HUES48 (cell line): ENCODE results near the gene ZNF791.
A peak's percentile ranks its signal among the peaks of the same experiment; 100 is the strongest.

Experiments used
- H3K27ac ChIP-seq: one replicate; pipeline ENCODE4 v1.7.0; 2013; ENCODE audit warnings: low read depth, low read length, inconsistent platforms
- H3K27me3 ChIP-seq: 2 replicates; pipeline ENCODE4 v1.6.1; 2013; ENCODE audit warnings: mild to moderate bottlenecking, low read length; ENCODE audit not compliant: control insufficient read depth, insufficient read depth
- H3K36me3 ChIP-seq: 2 replicates; pipeline ENCODE4 v1.6.1; 2013; ENCODE audit warnings: low read length; ENCODE audit not compliant: control insufficient read depth, insufficient read depth
- H3K4me1 ChIP-seq: 2 replicates; pipeline ENCODE4 v1.6.1; 2013; ENCODE audit warnings: mild to moderate bottlenecking, low read length; ENCODE audit not compliant: control insufficient read depth, insufficient read depth
- H3K4me3 ChIP-seq: 2 replicates; pipeline ENCODE4 v1.5.1; 2013; ENCODE audit warnings: mild to moderate bottlenecking, low read depth, low read length
- H3K9ac ChIP-seq: 2 replicates; pipeline ENCODE4 v1.6.1; 2013; ENCODE audit warnings: mild to moderate bottlenecking, low read depth, low read length, moderate library complexity
- H3K9me3 ChIP-seq: 2 replicates; pipeline ENCODE4 v1.6.1; 2013; ENCODE audit warnings: low read length; ENCODE audit not compliant: control insufficient read depth, insufficient read depth

The ZNF791 gene

DNA sequence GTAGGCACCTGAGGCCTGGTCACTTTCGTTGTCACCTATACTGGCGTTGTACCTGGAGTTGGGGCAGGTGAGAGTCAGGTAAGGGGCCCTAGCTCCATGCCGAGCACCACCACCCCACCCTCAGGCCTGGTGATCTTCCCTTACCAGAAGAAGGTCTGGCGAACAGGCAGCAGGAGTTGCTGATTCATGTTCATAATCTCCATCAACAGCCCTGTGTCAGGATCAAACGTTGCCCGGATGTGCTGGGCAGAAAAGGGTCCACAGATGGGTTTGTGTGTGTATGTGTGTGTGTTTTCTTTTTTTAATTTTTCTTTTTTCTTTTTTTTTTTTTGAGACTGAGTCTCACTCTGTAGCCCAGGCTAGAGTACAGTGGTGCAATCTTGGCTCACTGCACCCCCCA lies 41.5 kb downstream of the ZNF791 start:
- Histone ChIP-seq H3K36me3 (peaks cover 21% of the 10 kb centered on the region), H3K9me3 (no peaks in the 10 kb centered on the region), H3K9ac (no peak overlapping the region), H3K4me3 (no peak overlapping the region), H3K4me1 (no peaks in the 10 kb centered on the region), H3K27me3 (no peaks in the 10 kb centered on the region), H3K27ac (no peak overlapping the region)

DNA sequence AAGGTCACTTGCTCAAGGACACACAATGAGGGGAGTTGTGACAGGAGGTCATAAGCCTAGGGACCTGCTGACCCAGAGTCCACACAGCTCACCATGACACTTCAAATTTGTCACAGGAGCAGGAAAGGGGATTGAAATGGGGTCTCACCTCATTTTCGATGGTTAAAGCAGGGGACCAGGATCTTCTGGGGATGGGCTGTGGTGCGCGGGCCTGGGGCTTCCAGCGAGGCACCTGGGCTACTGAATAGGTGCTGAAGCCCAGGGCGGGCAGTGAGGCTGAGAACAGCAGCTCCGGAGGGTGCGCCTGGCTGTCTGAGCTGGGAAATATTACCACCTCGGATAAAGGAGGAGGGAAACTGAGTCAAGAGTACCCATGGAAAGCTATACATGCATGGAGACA lies 44.8 kb downstream of the ZNF791 start:
- Histone ChIP-seq H3K27ac (no peak overlapping the region), H3K9me3 (no peaks in the 10 kb centered on the region), H3K27me3 (no peaks in the 10 kb centered on the region), H3K36me3 (peaks cover 25% of the 10 kb centered on the region), H3K4me3 (no peak overlapping the region), H3K9ac (no peak overlapping the region), H3K4me1 (no peaks in the 10 kb centered on the region)

DNA sequence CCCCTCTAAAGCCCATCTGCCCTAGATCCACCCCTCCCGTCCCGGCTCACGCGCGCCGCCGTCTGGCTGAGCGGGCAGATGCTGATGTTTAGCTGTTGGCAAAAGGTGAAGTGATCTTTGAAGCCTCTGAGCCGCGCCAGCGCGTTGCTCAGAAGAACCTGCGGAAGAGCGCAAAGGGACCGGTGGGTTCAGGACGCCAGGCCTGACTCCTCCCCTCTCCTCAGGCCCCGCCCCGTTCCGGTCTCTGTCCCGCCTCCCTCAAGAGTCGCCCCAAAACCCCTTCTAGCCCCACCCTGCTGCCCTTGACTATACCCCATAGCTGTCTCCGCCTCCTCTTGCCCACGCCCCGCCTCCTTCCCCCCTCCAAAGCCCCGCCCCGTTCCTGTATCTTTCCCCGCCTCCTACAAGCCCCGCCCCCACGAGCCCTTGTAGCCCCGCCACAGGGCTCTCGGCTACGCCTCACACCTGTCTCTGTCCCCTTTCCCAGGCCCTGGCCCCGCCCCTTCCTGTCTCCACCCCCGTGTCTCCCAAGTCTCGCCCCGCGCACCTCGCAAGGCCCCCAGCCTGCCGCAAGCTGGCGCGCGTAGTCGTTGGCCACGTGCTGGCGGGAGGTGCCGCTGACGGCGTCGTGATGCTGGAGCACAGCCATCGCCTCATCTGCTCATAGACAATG lies 46.3 kb downstream of the ZNF791 start:
- Histone ChIP-seq H3K36me3 (peaks cover 34% of the 10 kb centered on the region), H3K9ac (no peak overlapping the region), H3K4me3 (no peak overlapping the region), H3K27me3 (no peaks in the 10 kb centered on the region), H3K9me3 (no peaks in the 10 kb centered on the region), H3K4me1 (no peaks in the 10 kb centered on the region), H3K27ac (no peak overlapping the region)

DNA sequence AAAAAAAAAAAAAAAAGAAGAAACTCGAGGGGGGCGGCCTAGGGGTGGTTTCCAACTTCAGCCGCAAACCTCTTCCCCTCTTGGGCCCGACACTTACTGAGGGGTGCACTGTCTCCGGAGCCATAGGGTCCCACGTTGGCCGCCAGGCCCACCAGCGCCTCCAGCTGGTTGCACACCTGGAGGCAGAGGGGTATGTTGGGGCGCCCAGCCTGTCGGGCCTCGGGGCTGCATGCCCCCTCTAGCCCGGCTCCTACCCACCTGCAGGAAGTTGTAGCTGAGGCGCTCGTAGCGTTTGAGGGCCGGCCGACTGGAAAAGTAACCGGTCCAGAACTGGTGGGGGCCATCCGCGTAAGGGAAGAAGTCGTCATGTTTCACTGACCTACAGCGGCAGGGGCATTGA lies 47.2 kb downstream of the ZNF791 start:
- Histone ChIP-seq H3K9me3 (no peaks in the 10 kb centered on the region), H3K36me3 (peaks cover 35% of the 10 kb centered on the region), H3K27me3 (no peaks in the 10 kb centered on the region), H3K27ac (no peak overlapping the region), H3K4me1 (no peaks in the 10 kb centered on the region), H3K4me3 (no peak overlapping the region), H3K9ac (no peak overlapping the region)

DNA sequence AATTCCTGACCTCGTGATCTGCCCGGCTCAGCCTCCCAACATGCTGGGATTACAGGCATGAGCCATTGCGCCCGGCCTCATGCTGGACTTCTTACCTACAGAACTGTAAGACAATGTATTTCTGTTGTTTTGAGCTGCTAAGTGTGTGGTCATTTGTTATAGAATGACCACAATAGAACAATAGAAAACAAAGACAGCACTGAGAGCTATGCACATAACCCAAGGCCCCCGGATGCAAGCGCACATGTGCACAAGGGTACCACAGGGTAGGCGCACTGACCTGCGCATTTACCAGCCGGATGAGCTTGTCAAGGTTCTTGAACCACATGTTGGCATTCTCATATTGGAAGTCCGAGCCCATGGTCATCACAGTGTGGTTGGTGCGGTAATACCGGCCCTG lies 50.3 kb downstream of the ZNF791 start:
- Histone ChIP-seq H3K27ac (no peak overlapping the region), H3K4me1 (no peaks in the 10 kb centered on the region), H3K9ac (no peak overlapping the region), H3K9me3 (no peaks in the 10 kb centered on the region), H3K27me3 (no peaks in the 10 kb centered on the region), H3K36me3 (peaks cover 38% of the 10 kb centered on the region), H3K4me3 (no peak overlapping the region)

DNA sequence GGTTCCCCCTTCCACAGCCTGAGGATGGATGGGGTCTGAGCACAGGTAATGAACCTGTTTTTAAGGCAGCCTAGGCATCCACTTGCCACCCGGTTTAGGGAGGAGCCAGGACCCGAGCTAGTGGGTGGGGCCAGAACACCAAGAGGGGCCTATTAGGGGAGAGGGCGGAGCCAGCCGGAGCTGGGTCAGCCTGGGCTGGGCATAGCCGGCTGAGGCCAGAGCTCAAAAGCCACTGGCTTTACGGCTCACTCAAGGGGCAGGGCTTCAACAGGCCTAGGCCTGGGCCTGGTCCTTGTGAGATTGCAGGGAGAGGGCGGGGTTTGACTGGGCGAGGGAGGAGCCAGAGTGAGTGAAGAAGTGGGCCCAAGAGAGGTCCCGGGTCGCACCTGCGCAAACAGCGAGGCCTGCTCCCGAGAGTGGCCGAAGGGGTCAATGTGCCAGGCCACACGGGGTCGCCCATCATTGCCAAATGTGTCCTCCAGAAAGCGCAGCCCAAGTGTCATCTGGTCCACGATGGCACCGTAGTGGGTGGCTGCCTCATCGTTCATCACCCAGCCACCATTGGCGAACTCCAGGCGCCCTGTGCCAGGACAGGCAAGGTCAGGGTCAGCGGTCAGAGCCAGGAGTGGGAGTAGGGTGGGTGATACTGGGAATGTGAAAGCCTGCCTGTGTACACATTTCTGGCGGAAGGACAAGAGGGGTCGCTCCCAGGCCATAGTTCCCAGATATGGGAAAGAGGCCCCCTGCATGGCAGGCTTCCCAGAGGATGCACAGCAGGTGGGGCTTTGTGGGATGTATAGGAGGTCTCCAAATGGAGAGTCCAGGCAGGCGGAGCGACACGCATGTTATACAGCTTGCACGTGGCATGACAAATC lies 53.9 kb downstream of the ZNF791 start:
- Histone ChIP-seq H3K36me3 (peaks cover 31% of the 10 kb centered on the region), H3K4me3 (no peak overlapping the region), H3K9ac (no peak overlapping the region)

DNA sequence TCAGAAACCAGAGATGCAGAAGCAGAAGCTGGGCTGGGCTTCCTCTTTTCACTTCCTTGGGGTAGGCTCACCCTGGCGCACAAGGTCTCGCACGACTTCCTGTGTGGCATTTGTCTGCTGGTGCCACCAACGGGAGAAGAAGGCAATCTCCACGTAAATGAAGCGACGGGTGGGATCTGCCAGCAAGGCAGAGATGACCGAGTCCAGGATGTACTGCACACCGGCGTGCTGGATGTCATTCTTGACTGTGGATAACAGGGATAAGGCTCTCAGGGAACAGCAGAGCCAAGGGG lies 54.5 kb downstream of the ZNF791 start:
- Histone ChIP-seq H3K9me3 (no peaks in the 10 kb centered on the region), H3K9ac (no peak overlapping the region), H3K4me3 (no peak overlapping the region), H3K36me3 (peaks cover 27% of the 10 kb centered on the region), H3K4me1 (peaks cover 5% of the 10 kb centered on the region), H3K27me3 (no peaks in the 10 kb centered on the region), H3K27ac (no peak overlapping the region)

More for the DNA sequence above, 53.9 kb downstream of the ZNF791 start:
- H3K4me1 ChIP-seq = peaks cover 4% of the 10 kb centered on the region
- no peaks in the 10 kb centered on the region for H3K9me3 ChIP-seq
- no peaks in the 10 kb centered on the region for H3K27me3 ChIP-seq
- H3K27ac ChIP-seq = no peak overlapping the region

DNA sequence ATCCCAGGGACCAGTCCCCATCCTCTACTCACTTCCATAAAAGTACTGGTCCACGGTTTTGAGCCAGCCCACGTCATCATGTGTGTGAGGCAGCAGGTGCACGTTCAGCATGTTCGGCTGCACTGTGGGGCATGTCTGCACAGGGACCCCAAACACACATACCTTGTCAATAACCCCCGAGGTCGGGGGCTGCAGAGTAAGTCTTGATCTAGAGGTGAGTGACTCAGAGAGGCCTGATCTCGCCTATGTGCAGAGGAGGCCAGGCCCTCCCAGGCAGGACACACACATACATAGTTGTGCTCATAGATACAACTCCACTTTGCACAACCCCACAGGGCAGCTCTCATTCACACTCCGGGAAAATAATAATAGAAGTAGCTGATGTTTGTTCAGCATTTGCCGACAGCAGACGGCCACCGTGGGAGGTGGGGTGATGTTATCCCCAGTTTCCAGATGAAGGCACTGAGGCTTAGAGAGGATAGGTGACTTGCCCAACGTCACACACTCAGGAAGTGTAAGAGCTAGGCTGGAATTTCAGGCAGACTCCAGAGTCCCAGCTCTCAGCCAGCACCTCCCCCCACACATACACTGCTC lies 55.0 kb downstream of the ZNF791 start:
- Histone ChIP-seq H3K36me3 (peaks cover 27% of the 10 kb centered on the region), H3K27ac (no peak overlapping the region), H3K9me3 (no peaks in the 10 kb centered on the region), H3K9ac (peak overlapping the region; percentile 45; the same call in 1 of the 2 replicates), H3K4me1 (peaks cover 9% of the 10 kb centered on the region), H3K4me3 (peak overlapping the region; percentile 94), H3K27me3 (no peaks in the 10 kb centered on the region)

DNA sequence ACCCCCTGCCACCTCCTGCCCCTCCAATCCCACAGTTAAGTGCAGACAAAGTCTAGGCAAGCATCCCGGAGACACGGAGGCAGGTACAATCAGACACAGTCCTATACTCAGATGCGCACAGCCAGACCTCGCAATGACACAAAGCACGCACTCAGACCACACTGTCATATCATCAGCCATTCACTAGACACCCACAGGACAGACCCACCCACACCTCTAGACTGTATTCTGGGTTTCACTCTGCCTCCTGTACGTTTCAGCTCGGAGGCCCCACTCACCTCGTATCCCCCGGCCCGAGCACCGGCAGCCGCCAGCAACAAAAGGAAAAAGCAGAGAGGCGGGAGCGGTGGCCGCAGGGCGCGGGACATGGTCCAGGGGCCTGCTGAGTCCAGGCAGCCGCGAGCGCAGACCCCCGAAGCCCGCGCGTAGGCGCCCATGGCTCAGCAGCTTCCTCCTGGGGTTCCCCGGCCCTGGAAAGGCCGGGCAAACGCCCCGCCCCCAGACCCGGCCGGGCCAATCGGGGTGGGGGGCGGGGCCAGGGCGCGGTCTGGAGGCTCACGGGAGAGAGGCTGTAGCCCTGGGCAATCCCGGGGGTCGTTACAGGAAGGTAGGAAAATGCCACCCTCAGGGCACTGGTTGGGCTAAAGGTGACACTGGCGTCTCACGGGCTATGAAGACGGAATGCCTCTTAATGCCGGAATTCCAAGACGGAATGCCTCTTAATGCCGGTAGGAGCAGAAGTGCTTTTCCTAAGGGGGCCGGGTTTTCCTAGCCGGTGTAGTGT lies 55.7 kb downstream of the ZNF791 start, which contains the start of the genes MAN2B1 and WDR83:
TSS of gene MAN2B1 (minus strand) at position 478 of the 784 bp plus-strand sequence. CDS start at position 437, 41 bp downstream.
TSS of gene WDR83 (plus strand) at position 543 of the 784 bp plus-strand sequence. CDS start 2,984 bp downstream, outside the sequence.
- H3K9ac ChIP-seq = peak within 1 kb of the TSS; percentile 46; the same call in 1 of the 2 replicates
- H3K27me3 ChIP-seq = no peaks in the 10 kb centered on the region
- H3K36me3 ChIP-seq = peaks cover 20% of the 10 kb centered on the region
- H3K27ac ChIP-seq = peak within 1 kb of the TSS; percentile 63
- no peaks in the 10 kb centered on the region for H3K9me3 ChIP-seq
- peak within 1 kb of the TSS; percentile 94 for H3K4me3 ChIP-seq
- peaks cover 9% of the 10 kb centered on the region for H3K4me1 ChIP-seq

DNA sequence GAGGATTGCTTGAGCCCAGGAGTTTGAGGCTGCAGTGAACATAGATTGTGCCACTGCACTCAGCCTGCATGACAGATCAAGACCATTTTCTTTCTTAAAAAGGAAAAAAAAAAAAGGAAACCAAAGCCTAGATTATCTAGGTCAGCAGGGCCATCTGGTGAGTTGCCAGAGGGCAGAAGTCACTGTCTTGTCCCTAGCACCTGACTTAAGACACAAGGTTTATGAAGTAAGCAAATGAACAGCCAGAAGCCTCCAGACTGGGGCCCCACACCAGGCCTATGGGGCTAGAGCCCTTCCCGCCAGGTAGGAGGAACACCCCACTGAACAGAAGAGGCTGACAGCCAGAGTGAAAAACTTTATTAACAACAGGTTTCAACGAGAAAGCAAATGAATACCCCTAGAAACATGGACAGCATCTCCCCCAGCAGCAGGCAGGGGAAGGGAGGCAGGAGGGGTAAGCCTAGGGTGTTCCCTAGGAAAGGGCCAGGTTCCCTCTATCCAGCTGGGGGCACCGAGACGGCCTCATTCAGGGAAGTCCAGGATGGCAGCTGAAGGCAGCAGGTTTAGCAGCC lies 57.1 kb downstream of the ZNF791 start:
- peaks cover 9% of the 10 kb centered on the region for H3K4me1 ChIP-seq
- no peak overlapping the region for H3K27ac ChIP-seq
- H3K27me3 ChIP-seq = no peaks in the 10 kb centered on the region
- H3K9me3 ChIP-seq = no peaks in the 10 kb centered on the region
- H3K9ac ChIP-seq = no peak overlapping the region
- peak overlapping the region; percentile 94; the same call in 1 of the 2 replicates for H3K4me3 ChIP-seq
- H3K36me3 ChIP-seq = peaks cover 25% of the 10 kb centered on the region
